ENCODE results near the gene CCNT1.

CCNT1 gene

GRCh38 chr12:48686615-48687334 is 29.7 kb downstream of the CCNT1 start:
- no peaks in the 10 kb centered on the region for H3K9me3 ChIP-seq (ENCODE audit: insufficient read depth, low read depth, low read length)
- no peak overlapping the region for H3K4me2 ChIP-seq (ENCODE audit: low read depth, low read length, poor library complexity, severe bottlenecking)
- no peaks in the 10 kb centered on the region for H3K9me2 ChIP-seq (replicated peaks; ENCODE audit: low read depth, low read length)
- no peak overlapping the region for H3K9ac ChIP-seq (ENCODE audit: low read depth, low read length, poor library complexity, severe bottlenecking)
- no peaks in the 10 kb centered on the region for H3K27me3 ChIP-seq (ENCODE audit: insufficient read depth, low read length, poor library complexity, severe bottlenecking)
- no peak overlapping the region for H2AFZ ChIP-seq (ENCODE audit: low read length)
- peaks cover 35% of the 10 kb centered on the region; the same call in 1 of the 2 replicates for H3K36me3 ChIP-seq (ENCODE audit: insufficient read depth, low read length)
- peaks cover 3% of the 10 kb centered on the region for H4K20me1 ChIP-seq (ENCODE audit: insufficient read depth, low read length, poor library complexity, severe bottlenecking)
- peaks cover 6% of the 10 kb centered on the region for H3K79me2 ChIP-seq (ENCODE audit: insufficient read depth, low read length)
- no peak for TF ChIP-seq EZH2phosphoT487 (IDR thresholded peaks at IDR 0.05; ENCODE audit: borderline replicate concordance)
- TF ChIP-seq, protein P1, sequence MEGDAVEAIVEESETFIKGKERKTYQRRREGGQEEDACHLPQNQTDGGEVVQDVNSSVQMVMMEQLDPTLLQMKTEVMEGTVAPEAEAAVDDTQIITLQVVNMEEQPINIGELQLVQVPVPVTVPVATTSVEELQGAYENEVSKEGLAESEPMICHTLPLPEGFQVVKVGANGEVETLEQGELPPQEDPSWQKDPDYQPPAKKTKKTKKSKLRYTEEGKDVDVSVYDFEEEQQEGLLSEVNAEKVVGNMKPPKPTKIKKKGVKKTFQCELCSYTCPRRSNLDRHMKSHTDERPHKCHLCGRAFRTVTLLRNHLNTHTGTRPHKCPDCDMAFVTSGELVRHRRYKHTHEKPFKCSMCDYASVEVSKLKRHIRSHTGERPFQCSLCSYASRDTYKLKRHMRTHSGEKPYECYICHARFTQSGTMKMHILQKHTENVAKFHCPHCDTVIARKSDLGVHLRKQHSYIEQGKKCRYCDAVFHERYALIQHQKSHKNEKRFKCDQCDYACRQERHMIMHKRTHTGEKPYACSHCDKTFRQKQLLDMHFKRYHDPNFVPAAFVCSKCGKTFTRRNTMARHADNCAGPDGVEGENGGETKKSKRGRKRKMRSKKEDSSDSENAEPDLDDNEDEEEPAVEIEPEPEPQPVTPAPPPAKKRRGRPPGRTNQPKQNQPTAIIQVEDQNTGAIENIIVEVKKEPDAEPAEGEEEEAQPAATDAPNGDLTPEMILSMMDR (conservative IDR thresholded peaks at IDR 0.05; ENCODE audit: low read length), result no peak
- H3K4me3 ChIP-seq (ENCODE audit: low read length, poor library complexity, severe bottlenecking), result no peak overlapping the region
- H3F3A ChIP-seq (ENCODE audit: low read depth), result no peaks in the 10 kb centered on the region
- no peaks in the 10 kb centered on the region for H3K4me1 ChIP-seq (ENCODE audit: insufficient read depth, low read length, poor library complexity, severe bottlenecking)

GRCh38 chr12:48686037-48686595 is 30.4 kb downstream of the CCNT1 start:
- Histone ChIP-seq H3K4me3 (ENCODE audit: low read length, poor library complexity, severe bottlenecking) (no peak overlapping the region), H3K4me1 (ENCODE audit: insufficient read depth, low read length, poor library complexity, severe bottlenecking) (peaks cover 2% of the 10 kb centered on the region), H3K36me3 (ENCODE audit: insufficient read depth, low read length) (peaks cover 29% of the 10 kb centered on the region; the same call in 1 of the 2 replicates), H3K9me3 (ENCODE audit: insufficient read depth, low read depth, low read length) (no peaks in the 10 kb centered on the region), H4K20me1 (ENCODE audit: insufficient read depth, low read length, poor library complexity, severe bottlenecking) (peaks cover 8% of the 10 kb centered on the region), H3K79me2 (ENCODE audit: insufficient read depth, low read length) (peaks cover 10% of the 10 kb centered on the region), H3F3A (ENCODE audit: low read depth) (no peaks in the 10 kb centered on the region), H3K4me2 (ENCODE audit: low read depth, low read length, poor library complexity, severe bottlenecking) (no peak overlapping the region), H3K9ac (ENCODE audit: low read depth, low read length, poor library complexity, severe bottlenecking) (no peak overlapping the region), H3K27me3 (ENCODE audit: insufficient read depth, low read length, poor library complexity, severe bottlenecking) (no peaks in the 10 kb centered on the region), H2AFZ (ENCODE audit: low read length) (no peak overlapping the region), H3K9me2 (replicated peaks; ENCODE audit: low read depth, low read length) (no peaks in the 10 kb centered on the region)
- no peak for TF ChIP-seq EZH2phosphoT487 (IDR thresholded peaks at IDR 0.05; ENCODE audit: borderline replicate concordance)
- TF ChIP-seq, protein P1 (conservative IDR thresholded peaks at IDR 0.05; ENCODE audit: low read length), result no peak

GRCh38 chr12:48683534-48683933 is 33.0 kb downstream of the CCNT1 start:
- Histone ChIP-seq H3K4me1 (ENCODE audit: insufficient read depth, low read length, poor library complexity, severe bottlenecking) (peaks cover 19% of the 10 kb centered on the region), H3K79me2 (ENCODE audit: insufficient read depth, low read length) (peaks cover 35% of the 10 kb centered on the region), H3F3A (ENCODE audit: low read depth) (no peaks in the 10 kb centered on the region), H3K27me3 (ENCODE audit: insufficient read depth, low read length, poor library complexity, severe bottlenecking) (no peaks in the 10 kb centered on the region), H4K20me1 (ENCODE audit: insufficient read depth, low read length, poor library complexity, severe bottlenecking) (peaks cover 30% of the 10 kb centered on the region), H3K9me2 (replicated peaks; ENCODE audit: low read depth, low read length) (no peaks in the 10 kb centered on the region), H2AFZ (ENCODE audit: low read length) (no peak overlapping the region), H3K9ac (ENCODE audit: low read depth, low read length, poor library complexity, severe bottlenecking) (no peak overlapping the region), H3K9me3 (ENCODE audit: insufficient read depth, low read depth, low read length) (no peaks in the 10 kb centered on the region), H3K4me3 (ENCODE audit: low read length, poor library complexity, severe bottlenecking) (no peak overlapping the region), H3K4me2 (ENCODE audit: low read depth, low read length, poor library complexity, severe bottlenecking) (no peak overlapping the region), H3K36me3 (ENCODE audit: insufficient read depth, low read length) (peaks cover 14% of the 10 kb centered on the region; the same call in 1 of the 2 replicates)
- TF ChIP-seq EZH2phosphoT487 (IDR thresholded peaks at IDR 0.05; ENCODE audit: borderline replicate concordance), result no peak
- TF ChIP-seq, protein P1 (conservative IDR thresholded peaks at IDR 0.05; ENCODE audit: low read length), result no peak

All from Loucy (cell line).